HL-60 (cell line): Measurements from ENCODE around the gene ZFAND2B.

Experiments used
- CTCF ChIP-seq: IDR thresholded peaks from one replicate; pipeline ENCODE4 v1.5.1; 2011; ENCODE audit warnings: low read length, control low read depth, inconsistent platforms; ENCODE audit not compliant: insufficient read depth
- POLR2AphosphoS5 ChIP-seq: IDR thresholded peaks from 2 replicates; pipeline ENCODE4 v1.6.1; 2012; ENCODE audit warnings: low read depth
- REST ChIP-seq: IDR thresholded peaks from 2 replicates; pipeline ENCODE4 v1.6.1; 2012; ENCODE audit warnings: low read depth; ENCODE audit not compliant: insufficient replicate concordance

- no peak for TF ChIP-seq POLR2AphosphoS5
- TF ChIP-seq CTCF = no peak
- TF ChIP-seq REST = no peak
Observed at GRCh38 chr2:219205165-219205538, 1.4 kb upstream of the ZFAND2B start.
